ENCODE measurements around the gene FLCN.
"Not testable (repeated sequence)": the region's sequence is repeated elsewhere in the genome, so short reads cannot be mapped to it uniquely, and the experiment has no call there.

FLCN gene, protein sequence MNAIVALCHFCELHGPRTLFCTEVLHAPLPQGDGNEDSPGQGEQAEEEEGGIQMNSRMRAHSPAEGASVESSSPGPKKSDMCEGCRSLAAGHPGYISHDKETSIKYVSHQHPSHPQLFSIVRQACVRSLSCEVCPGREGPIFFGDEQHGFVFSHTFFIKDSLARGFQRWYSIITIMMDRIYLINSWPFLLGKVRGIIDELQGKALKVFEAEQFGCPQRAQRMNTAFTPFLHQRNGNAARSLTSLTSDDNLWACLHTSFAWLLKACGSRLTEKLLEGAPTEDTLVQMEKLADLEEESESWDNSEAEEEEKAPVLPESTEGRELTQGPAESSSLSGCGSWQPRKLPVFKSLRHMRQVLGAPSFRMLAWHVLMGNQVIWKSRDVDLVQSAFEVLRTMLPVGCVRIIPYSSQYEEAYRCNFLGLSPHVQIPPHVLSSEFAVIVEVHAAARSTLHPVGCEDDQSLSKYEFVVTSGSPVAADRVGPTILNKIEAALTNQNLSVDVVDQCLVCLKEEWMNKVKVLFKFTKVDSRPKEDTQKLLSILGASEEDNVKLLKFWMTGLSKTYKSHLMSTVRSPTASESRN

GRCh38 chr17:17237026-17237799, at the start of gene FLCN:
FLCN (minus strand) TSS chr17:17237168; CDS start chr17:17228137, 9,031 bp downstream.
- Mint-ChIP-seq H3K36me3 (no peaks in the 10 kb centered on the region), H3K27me3 (no peaks in the 10 kb centered on the region), H3K4me3 (peak within 1 kb of the TSS; percentile 96), H3K27ac (peak within 1 kb of the TSS; percentile 100), H3K4me1 (peaks cover 34% of the 10 kb centered on the region), H3K9me3 (no peaks in the 10 kb centered on the region)

DNA sequence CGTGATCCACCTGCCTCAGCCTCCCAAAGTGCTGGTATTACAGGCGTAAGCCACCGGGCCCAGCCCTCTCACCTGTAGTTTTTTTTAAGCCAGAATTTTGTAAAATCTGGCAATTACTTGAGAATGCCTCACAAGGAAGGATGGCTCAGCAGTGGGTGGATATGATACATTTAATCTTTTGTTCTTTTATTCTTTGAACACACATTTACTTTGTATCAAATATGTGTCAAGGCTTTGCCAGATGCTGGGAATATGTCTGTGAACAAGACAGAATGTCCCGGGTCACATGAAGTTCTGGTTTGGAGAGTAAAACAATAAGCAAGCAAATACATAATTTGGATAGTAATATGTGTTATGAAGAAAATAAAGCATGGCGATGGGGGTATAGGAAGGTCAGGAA, 49.0 kb upstream of the FLCN start:
- H3K36me3 Mint-ChIP-seq: no peaks in the 10 kb centered on the region
- H3K4me3 Mint-ChIP-seq: no peak overlapping the region
- no peak overlapping the region for H3K27ac Mint-ChIP-seq
- no peaks in the 10 kb centered on the region for H3K27me3 Mint-ChIP-seq
- peaks cover 14% of the 10 kb centered on the region for H3K4me1 Mint-ChIP-seq
- H3K9me3 Mint-ChIP-seq: no peaks in the 10 kb centered on the region

GRCh38 chr17:17280613-17281549, 43.9 kb upstream of the FLCN start, which contains the start of gene COPS3:
COPS3 (minus strand) TSS chr17:17281246; CDS start chr17:17281186, 60 bp downstream.
- Mint-ChIP-seq H3K4me1 (peaks cover 40% of the 10 kb centered on the region), H3K36me3 (no peaks in the 10 kb centered on the region), H3K4me3 (peak within 1 kb of the TSS; percentile 96), H3K27me3 (no peaks in the 10 kb centered on the region), H3K9me3 (no peaks in the 10 kb centered on the region), H3K27ac (peak within 1 kb of the TSS; percentile 96)

GRCh38 chr17:17279316-17279715, 42.3 kb upstream of the FLCN start:
- H3K27me3 Mint-ChIP-seq: no peaks in the 10 kb centered on the region
- peaks cover 43% of the 10 kb centered on the region for H3K4me1 Mint-ChIP-seq
- no peaks in the 10 kb centered on the region for H3K9me3 Mint-ChIP-seq
- H3K27ac Mint-ChIP-seq: peak overlapping the region; percentile 72
- peaks cover 3% of the 10 kb centered on the region for H3K36me3 Mint-ChIP-seq
- H3K4me3 Mint-ChIP-seq: peak overlapping the region; percentile 96

- not testable (repeated sequence) for H3K27ac Mint-ChIP-seq, H3K4me3 Mint-ChIP-seq, H3K27me3 Mint-ChIP-seq, H3K9me3 Mint-ChIP-seq, H3K36me3 Mint-ChIP-seq
- peaks cover 50% of the 10 kb centered on the region for H3K4me1 Mint-ChIP-seq
Observed at GRCh38 chr17:17277431-17277830, 40.5 kb upstream of the FLCN start.

DNA sequence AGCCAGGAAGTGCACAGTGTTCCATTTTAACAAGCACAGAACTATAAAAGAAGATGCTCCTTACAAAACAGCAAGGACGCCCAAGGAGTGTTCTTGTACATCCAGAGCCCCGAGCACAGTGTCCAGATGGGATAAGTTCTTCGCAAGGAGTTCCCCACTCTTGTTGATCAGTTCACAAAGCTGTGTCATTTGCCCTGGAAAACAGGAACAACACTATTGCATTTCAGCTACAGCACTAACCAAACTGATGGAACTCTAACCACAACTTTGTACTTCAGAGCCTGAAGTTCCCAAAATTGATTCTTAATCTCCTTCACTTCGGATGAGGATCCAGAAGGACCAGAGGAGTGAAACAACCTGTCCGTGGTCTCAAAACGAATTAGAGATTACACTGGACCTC, 39.0 kb upstream of the FLCN start:
- H3K36me3 Mint-ChIP-seq: peaks cover 7% of the 10 kb centered on the region
- H3K9me3 Mint-ChIP-seq: no peaks in the 10 kb centered on the region
- no peak overlapping the region for H3K27ac Mint-ChIP-seq
- no peaks in the 10 kb centered on the region for H3K27me3 Mint-ChIP-seq
- peaks cover 36% of the 10 kb centered on the region for H3K4me1 Mint-ChIP-seq
- H3K4me3 Mint-ChIP-seq: no peak overlapping the region

DNA sequence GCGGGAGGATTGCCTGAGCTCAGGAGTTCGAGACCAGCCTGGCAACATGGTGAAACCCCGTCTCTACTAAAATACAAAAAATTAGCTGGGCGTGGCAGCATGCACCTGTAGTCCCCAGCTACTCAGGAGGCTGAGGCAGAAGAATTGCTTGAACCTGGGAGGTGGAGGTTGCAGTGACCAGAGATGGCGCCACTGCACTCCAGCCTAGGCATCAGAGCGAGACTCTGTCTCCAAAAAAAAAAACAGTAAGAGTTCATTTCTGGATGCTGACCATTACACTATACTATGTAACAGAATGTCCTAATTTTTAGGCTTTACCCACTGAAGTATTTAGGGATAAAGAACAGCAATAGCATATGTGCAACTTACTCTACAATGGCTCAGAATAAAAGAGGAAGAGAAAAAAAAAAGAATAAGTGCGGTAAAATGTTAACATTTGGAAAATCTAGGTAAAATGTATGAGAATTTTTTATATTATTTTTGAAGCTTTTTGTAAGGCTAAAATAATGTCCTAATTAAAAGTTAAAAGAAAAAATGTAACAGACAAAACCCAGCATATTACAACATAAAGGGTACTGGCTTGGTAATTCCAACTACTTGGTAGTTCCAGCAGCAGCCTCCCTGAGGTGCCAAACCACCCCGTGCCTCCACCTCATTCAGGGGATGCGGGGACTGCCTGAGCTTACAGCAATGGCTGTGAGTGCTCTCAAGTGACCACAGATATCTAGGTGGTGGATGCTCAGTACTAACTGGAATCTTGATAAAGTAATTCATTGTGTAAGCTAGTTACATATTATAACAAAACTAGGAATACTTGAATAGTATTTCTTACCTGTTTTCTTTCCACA, 33.2 kb upstream of the FLCN start:
- Mint-ChIP-seq H3K27ac (peak overlapping the region; percentile 43), H3K27me3 (no peaks in the 10 kb centered on the region), H3K9me3 (no peaks in the 10 kb centered on the region), H3K36me3 (peaks cover 12% of the 10 kb centered on the region), H3K4me1 (peaks cover 10% of the 10 kb centered on the region), H3K4me3 (no peak overlapping the region)

DNA sequence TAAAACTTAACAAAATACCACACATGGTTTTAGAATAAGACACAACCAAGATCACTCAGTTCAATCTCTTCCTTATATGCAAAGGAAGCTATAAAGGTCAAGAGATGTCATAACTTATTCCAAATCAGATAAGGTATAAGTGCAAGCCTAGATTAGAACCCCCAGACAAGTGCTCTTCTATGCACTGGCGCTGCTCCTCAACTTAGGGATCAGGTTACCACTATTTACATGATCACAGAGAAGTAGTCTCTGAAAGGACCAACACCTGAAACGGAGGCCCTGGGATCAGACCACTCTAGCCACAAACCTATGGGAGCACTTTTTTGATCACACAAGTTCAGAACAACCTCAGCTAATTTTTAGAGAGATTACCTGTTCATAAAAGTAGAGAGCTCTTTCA, 27.5 kb upstream of the FLCN start:
- no peak overlapping the region for H3K4me3 Mint-ChIP-seq
- H3K4me1 Mint-ChIP-seq: peaks cover 3% of the 10 kb centered on the region
- H3K27ac Mint-ChIP-seq: no peak overlapping the region
- H3K27me3 Mint-ChIP-seq: no peaks in the 10 kb centered on the region
- H3K36me3 Mint-ChIP-seq: peaks cover 14% of the 10 kb centered on the region
- no peaks in the 10 kb centered on the region for H3K9me3 Mint-ChIP-seq

DNA sequence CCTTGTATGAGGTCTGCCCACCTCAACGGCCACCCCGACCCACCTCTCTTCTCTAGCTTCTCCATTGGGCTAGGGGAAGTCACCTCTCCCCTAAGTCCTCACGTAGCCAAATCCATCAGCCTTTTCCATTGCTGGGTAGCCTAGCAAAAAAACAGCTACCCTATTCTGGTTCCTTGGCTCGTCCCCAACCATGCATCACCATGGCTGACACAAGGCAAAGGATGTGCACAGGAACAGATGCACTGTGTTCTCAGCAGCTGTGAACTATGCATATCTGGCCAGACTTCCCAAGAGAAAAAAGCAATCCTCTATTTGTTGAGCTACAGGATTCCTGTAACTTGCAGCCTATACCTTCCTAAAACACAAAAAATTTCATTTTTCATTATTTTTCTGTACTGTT, 22.0 kb upstream of the FLCN start:
- Mint-ChIP-seq H3K27me3 (no peaks in the 10 kb centered on the region), H3K36me3 (peaks cover 20% of the 10 kb centered on the region), H3K4me3 (no peak overlapping the region), H3K27ac (peak overlapping the region; percentile 66), H3K9me3 (no peaks in the 10 kb centered on the region), H3K4me1 (no peaks in the 10 kb centered on the region)

GRCh38 chr17:17258011-17258410, 21.0 kb upstream of the FLCN start:
- no peak overlapping the region for H3K27ac Mint-ChIP-seq
- no peak overlapping the region for H3K4me3 Mint-ChIP-seq
- H3K36me3 Mint-ChIP-seq: peaks cover 17% of the 10 kb centered on the region
- no peaks in the 10 kb centered on the region for H3K9me3 Mint-ChIP-seq
- H3K4me1 Mint-ChIP-seq: no peaks in the 10 kb centered on the region
- H3K27me3 Mint-ChIP-seq: no peaks in the 10 kb centered on the region

GRCh38 chr17:17256316-17256715, 19.3 kb upstream of the FLCN start:
- H3K36me3 Mint-ChIP-seq: peaks cover 20% of the 10 kb centered on the region
- H3K9me3 Mint-ChIP-seq: no peaks in the 10 kb centered on the region
- H3K4me1 Mint-ChIP-seq: no peaks in the 10 kb centered on the region
- no peaks in the 10 kb centered on the region for H3K27me3 Mint-ChIP-seq
- H3K27ac Mint-ChIP-seq: no peak overlapping the region
- no peak overlapping the region for H3K4me3 Mint-ChIP-seq

DNA sequence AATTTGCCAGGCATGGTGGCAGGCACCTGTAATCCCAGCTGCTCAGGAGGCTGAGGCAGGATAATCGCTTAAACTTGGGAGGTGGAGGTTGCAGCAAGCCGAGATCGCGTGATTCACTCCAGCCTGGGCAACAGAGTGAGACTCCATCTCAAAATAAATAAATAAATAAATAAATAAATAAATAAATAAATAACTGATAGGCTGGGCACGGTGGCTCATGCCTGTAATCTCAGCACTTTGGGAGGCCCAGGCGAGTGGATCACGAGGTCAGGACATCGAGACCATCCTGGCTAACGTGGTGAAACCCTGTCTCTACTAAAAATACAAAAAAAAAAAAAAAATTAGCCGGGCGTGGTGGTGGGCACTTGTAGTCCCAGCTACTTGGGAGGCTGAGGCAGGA, 18.7 kb upstream of the FLCN start:
- not testable (repeated sequence) for H3K9me3 Mint-ChIP-seq, H3K4me1 Mint-ChIP-seq, H3K27ac Mint-ChIP-seq, H3K27me3 Mint-ChIP-seq, H3K4me3 Mint-ChIP-seq
- peaks cover 20% of the 10 kb centered on the region for H3K36me3 Mint-ChIP-seq

DNA sequence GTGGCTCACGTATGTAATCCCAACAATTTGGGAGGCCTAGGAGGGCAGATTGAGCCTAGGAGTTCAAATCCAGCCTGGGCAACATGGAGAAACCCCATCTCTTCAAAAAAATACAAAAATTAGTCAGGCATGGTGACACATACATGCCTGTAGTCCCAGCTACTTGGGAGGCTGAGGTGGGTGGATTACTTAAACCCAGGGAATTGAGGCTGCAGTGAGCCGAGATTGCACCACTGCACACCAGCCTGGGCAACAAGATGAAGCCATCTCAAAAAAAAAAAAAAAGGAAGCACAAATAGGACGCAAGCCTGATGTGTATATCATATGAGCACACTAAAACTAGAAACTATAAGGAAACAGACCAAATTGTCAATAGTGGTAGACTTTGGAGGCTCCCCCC, 17.1 kb upstream of the FLCN start:
- Mint-ChIP-seq H3K9me3 (no peaks in the 10 kb centered on the region), H3K27ac (no peak overlapping the region), H3K4me3 (no peak overlapping the region), H3K27me3 (no peaks in the 10 kb centered on the region), H3K36me3 (peaks cover 14% of the 10 kb centered on the region), H3K4me1 (no peaks in the 10 kb centered on the region)

DNA sequence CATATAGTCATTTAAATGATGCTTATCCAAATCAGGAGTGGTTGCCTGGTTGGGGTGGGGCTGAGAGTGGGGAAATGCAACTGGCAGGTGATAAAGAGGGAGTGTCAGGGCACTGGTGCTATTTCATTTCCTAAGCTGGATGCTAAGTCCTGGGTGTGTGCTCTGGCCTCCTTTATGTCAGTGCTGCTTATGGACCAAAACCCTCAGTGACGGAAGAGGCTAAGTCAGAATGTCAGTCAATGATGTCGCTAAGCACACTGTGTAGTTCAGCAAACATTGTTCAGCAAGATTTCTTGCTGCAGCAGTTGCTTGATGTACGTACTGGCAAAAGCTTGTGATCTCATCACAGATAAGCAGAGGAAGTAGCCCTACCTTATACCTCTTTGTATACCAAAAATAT, 16.4 kb upstream of the FLCN start:
- Mint-ChIP-seq H3K36me3 (peaks cover 12% of the 10 kb centered on the region), H3K4me1 (no peaks in the 10 kb centered on the region), H3K4me3 (no peak overlapping the region), H3K27ac (no peak overlapping the region), H3K27me3 (no peaks in the 10 kb centered on the region), H3K9me3 (no peaks in the 10 kb centered on the region)
